ENCODE measurements around the gene ASS1. TPM values are rescaled to one million over a fixed set of nuclear protein-coding genes. Genes with fewer than 3 reads are reported as not detected.

ASS1 gene
- total RNA-seq, 1 donor from 2014 or later: 45.6 TPM

DNA sequence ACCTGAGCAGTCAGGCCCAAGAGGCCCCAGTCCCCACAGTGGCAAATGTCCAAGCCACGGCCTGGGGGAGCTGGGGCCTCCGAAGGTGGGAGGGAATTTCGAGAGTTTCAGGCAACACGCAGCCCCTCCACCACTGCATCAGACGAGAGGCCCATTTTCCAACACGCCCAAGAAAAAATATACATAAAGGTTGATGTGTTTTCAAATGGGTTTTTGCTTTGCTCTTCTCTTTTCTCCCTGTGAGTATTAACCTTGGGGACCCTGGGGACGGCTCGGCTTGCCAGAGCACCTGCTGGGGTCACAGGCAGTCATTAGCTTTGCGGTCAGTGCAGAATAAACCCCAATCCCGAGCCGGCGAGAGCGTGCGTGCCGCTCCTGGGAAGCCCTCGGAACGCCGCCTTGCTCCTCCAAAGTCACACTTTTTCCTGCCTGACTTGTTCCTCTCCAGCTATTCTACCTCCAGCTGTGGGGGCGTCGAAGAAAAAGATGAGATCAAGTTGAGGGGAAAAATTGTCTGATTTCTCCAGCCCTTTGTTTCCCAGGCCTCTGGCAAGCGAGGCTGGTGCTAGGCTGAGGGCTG lies 31.5 kb downstream of the ASS1 start:
- Histone ChIP-seq H3K27me3 (ENCODE audit: control insufficient read depth, insufficient read depth, low read length) (peaks cover 42% of the 10 kb centered on the region), H3K36me3 (ENCODE audit: control insufficient read depth, insufficient read depth, low read length) (no peaks in the 10 kb centered on the region), H3K4me3 (ENCODE audit: low read depth, low read length) (no peak overlapping the region)
- no peak for DNase-seq (ENCODE audit: low read depth)
- TF ChIP-seq CTCF (IDR thresholded peaks at IDR 0.05; ENCODE audit: insufficient read depth, low read length, poor library complexity, severe bottlenecking): no peak

DNA sequence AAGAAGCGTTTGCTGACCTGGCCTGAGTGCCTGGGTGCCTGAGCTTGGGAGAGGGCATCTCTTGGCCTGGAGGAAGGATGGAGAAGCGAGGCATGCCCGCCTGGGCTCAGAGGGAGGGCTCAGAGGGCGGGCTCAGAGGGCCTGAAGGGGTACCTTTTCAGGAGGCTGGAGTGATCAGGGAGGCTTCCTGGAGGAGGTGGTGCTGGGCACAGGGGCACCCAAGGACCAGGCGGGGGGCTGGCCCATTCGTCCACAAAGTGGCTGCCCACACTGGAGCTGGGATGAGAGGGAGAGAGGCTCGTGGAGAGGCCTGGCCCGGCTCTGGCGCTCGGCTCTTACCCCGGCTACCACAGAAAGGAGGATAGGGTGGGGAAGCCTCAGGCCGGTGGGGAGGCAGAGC lies 32.8 kb downstream of the ASS1 start:
- DNase-seq (ENCODE audit: low read depth): no peak
- Histone ChIP-seq H3K36me3 (ENCODE audit: control insufficient read depth, insufficient read depth, low read length) (no peaks in the 10 kb centered on the region), H3K27me3 (ENCODE audit: control insufficient read depth, insufficient read depth, low read length) (peaks cover 43% of the 10 kb centered on the region), H3K4me3 (ENCODE audit: low read depth, low read length) (no peak overlapping the region)
- TF ChIP-seq CTCF (IDR thresholded peaks at IDR 0.05; ENCODE audit: insufficient read depth, low read length, poor library complexity, severe bottlenecking): no peak

DNA sequence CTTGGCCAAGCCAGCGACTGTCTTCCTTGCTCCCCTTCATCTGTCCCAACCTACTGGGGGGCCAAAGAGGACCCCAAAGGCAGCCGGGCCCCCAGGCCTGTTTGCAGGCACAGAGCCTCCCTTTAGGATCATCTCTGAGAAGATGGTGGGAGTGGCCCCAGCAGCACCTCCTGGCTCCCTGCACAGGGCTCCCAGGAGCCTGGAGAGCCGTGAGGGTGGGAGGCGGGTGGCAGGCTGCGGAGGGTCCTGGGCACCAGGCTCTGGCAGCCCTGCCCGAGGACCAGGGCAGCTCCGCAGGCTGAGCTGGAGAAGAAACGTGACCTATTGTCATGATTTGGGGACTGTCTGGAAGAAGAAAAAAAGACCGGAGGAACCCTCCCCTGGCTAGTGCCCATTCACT lies 33.4 kb downstream of the ASS1 start:
- H3K27me3 ChIP-seq (ENCODE audit: control insufficient read depth, insufficient read depth, low read length): peaks cover 39% of the 10 kb centered on the region
- no peaks in the 10 kb centered on the region for H3K36me3 ChIP-seq (ENCODE audit: control insufficient read depth, insufficient read depth, low read length)
- DNase-seq (ENCODE audit: low read depth): no peak
- no peak for TF ChIP-seq CTCF (IDR thresholded peaks at IDR 0.05; ENCODE audit: insufficient read depth, low read length, poor library complexity, severe bottlenecking)
- H3K4me3 ChIP-seq (ENCODE audit: low read depth, low read length): no peak overlapping the region

GRCh38 chr9:130478736-130479575 lies 34.2 kb downstream of the ASS1 start:
- DNase-seq (ENCODE audit: low read depth): no peak
- Histone ChIP-seq H3K4me3 (ENCODE audit: low read depth, low read length) (no peak overlapping the region), H3K27me3 (ENCODE audit: control insufficient read depth, insufficient read depth, low read length) (peaks cover 42% of the 10 kb centered on the region), H3K36me3 (ENCODE audit: control insufficient read depth, insufficient read depth, low read length) (no peaks in the 10 kb centered on the region)
- no peak for TF ChIP-seq CTCF (IDR thresholded peaks at IDR 0.05; ENCODE audit: insufficient read depth, low read length, poor library complexity, severe bottlenecking)

DNA sequence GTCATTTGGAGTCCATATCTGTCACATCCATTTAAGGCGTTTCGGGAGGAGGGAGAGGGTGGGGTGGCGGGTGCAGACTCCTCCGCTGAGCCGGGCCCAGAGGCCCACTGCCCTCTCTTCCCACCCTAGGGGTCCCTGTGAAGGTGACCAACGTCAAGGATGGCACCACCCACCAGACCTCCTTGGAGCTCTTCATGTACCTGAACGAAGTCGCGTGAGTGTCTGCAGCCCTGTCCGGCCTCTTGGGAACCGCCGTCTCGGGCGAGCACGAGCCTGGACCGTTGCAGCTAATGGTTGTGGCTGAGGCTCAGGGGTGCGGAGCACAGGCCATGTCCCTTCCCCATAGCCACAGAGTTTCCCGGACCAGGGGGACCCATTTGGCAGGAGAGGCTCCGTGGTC lies 34.8 kb downstream of the ASS1 start:
- TF ChIP-seq CTCF (IDR thresholded peaks at IDR 0.05; ENCODE audit: insufficient read depth, low read length, poor library complexity, severe bottlenecking): no peak
- DNase-seq (ENCODE audit: low read depth): no peak
- Histone ChIP-seq H3K4me3 (ENCODE audit: low read depth, low read length) (no peak overlapping the region), H3K27me3 (ENCODE audit: control insufficient read depth, insufficient read depth, low read length) (peaks cover 43% of the 10 kb centered on the region), H3K36me3 (ENCODE audit: control insufficient read depth, insufficient read depth, low read length) (no peaks in the 10 kb centered on the region)

All from kidney epithelial cell (primary cell).